ENCODE measurements around the gene CDKN3.

Gene CDKN3

DNA sequence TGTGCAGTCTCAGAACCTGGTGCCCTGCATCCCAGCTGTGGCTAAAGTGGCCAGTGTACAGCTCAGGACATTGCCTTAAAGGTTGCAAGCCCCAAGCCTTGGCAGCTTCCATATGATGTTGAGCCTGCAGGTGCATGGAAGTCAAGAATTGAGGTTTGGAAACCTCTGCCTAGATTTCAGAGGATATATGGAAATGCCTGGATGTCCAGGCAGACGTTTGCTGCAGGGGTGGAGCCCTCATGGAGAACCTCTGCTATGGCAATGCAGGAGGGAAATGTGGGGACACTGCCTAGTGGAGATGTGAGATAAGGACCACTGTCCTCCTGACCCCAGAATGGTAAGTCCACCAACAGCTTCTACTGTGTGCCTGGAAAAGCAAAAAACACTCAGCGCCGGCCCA lies 62.3 kb downstream of the CDKN3 start:
- TF ChIP-seq, protein P1, sequence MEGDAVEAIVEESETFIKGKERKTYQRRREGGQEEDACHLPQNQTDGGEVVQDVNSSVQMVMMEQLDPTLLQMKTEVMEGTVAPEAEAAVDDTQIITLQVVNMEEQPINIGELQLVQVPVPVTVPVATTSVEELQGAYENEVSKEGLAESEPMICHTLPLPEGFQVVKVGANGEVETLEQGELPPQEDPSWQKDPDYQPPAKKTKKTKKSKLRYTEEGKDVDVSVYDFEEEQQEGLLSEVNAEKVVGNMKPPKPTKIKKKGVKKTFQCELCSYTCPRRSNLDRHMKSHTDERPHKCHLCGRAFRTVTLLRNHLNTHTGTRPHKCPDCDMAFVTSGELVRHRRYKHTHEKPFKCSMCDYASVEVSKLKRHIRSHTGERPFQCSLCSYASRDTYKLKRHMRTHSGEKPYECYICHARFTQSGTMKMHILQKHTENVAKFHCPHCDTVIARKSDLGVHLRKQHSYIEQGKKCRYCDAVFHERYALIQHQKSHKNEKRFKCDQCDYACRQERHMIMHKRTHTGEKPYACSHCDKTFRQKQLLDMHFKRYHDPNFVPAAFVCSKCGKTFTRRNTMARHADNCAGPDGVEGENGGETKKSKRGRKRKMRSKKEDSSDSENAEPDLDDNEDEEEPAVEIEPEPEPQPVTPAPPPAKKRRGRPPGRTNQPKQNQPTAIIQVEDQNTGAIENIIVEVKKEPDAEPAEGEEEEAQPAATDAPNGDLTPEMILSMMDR (IDR thresholded peaks at IDR 0.05; ENCODE audit: insufficient read depth, low read length, poor library complexity, severe bottlenecking): no peak
- DNase-seq (ENCODE audit: extremely low read depth, insufficient read length): no peak

DNA sequence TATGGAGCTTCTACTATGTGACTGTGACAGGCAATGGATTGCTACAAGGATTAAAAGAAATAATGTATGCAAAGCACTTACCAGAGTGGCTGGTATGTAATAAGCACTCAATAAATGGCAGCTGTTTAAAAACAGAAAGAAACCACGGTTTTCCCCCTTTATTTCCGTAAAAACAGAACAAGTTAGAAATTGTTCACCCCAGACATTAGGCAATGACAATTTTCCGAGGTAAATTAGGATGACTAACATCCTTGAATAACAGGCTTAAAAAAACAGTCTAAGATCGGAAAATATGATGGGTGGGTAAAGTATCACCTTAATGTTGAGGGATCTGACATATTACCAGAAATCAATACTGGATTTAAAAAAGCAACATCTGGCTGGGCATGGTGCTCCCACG lies 65.2 kb downstream of the CDKN3 start:
- H3K36me3 ChIP-seq (ENCODE audit: control insufficient read depth, insufficient read depth, low read length): no peaks in the 10 kb centered on the region
- no peak overlapping the region for H3K4me3 ChIP-seq (replicated peaks; ENCODE audit: low read depth, low read length)
- TF ChIP-seq, protein P1 (IDR thresholded peaks at IDR 0.05; ENCODE audit: insufficient read depth, low read length, poor library complexity, severe bottlenecking): no peak
- no peak for DNase-seq (ENCODE audit: extremely low read depth, insufficient read length)
- H3K27me3 ChIP-seq (replicated peaks; ENCODE audit: control insufficient read depth, insufficient read depth, low read length): no peaks in the 10 kb centered on the region

More for the DNA sequence above, 62.3 kb downstream of the CDKN3 start:
- no peaks in the 10 kb centered on the region for H3K36me3 ChIP-seq (ENCODE audit: control insufficient read depth, insufficient read depth, low read length)
- no peak overlapping the region for H3K4me3 ChIP-seq (replicated peaks; ENCODE audit: low read depth, low read length)
- H3K27me3 ChIP-seq (replicated peaks; ENCODE audit: control insufficient read depth, insufficient read depth, low read length): no peaks in the 10 kb centered on the region

DNA sequence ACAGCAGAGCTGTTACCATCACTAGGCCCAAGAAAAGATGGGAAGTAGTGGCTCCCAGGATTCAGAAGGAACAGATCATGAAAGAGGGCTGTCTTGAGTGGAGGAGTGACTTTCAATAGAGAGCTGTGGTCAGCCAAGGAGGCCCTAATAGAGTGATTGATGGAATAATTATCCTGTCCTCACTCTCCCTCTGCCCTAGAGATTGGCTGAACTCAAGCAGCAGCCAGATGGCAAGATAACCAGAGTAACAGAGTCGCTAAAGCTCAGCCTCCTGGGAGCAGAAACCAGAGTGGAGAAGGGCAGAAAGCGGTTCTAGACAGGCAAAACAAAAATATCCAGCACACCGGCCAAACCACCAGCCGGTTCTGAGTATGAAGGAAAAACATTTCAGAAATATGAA lies 68.8 kb downstream of the CDKN3 start:
- no peak for DNase-seq (ENCODE audit: extremely low read depth, insufficient read length)

DNA sequence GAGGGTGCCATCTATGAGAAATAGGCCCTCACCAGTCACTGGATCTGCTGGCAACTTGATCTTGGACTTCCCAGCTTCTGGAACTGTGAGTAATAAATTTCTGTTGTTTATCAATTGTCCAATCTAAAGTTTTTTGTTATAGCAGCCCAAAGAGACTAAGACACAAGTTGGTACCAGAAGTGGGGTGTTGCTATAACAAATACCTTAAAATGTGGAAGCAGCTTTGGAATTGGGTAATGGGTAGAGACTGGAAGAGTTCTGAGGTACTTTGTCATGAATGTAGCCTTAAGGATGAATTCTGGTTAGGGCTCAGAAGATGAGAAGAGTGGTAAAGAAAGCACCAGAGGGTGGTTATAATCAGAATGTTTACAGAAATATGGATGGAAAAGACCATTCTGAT lies 70.5 kb downstream of the CDKN3 start:
- no peak for DNase-seq (ENCODE audit: extremely low read depth, insufficient read length)
- H3K27me3 ChIP-seq (replicated peaks; ENCODE audit: control insufficient read depth, insufficient read depth, low read length): no peaks in the 10 kb centered on the region
- H3K4me3 ChIP-seq (replicated peaks; ENCODE audit: low read depth, low read length): no peak overlapping the region
- TF ChIP-seq, protein P1 (IDR thresholded peaks at IDR 0.05; ENCODE audit: insufficient read depth, low read length, poor library complexity, severe bottlenecking): no peak
- H3K36me3 ChIP-seq (ENCODE audit: control insufficient read depth, insufficient read depth, low read length): no peaks in the 10 kb centered on the region

More for the DNA sequence above, 68.8 kb downstream of the CDKN3 start:
- TF ChIP-seq, protein P1 (IDR thresholded peaks at IDR 0.05; ENCODE audit: insufficient read depth, low read length, poor library complexity, severe bottlenecking): no peak
- H3K4me3 ChIP-seq (replicated peaks; ENCODE audit: low read depth, low read length): no peak overlapping the region
- H3K27me3 ChIP-seq (replicated peaks; ENCODE audit: control insufficient read depth, insufficient read depth, low read length): no peaks in the 10 kb centered on the region
- no peaks in the 10 kb centered on the region for H3K36me3 ChIP-seq (ENCODE audit: control insufficient read depth, insufficient read depth, low read length)
